Calu3 (cell line): ENCODE results near the gene NELFA. TPM values are rescaled to one million over a fixed set of nuclear protein-coding genes. Genes with fewer than 3 reads are reported as not detected.

Experiments
- BruUV-seq: library from RNA; stranded (reverse); fragments of 400-500 nt; replicated peaks from 2 replicates; lab custom pipeline; 2021; lab: Mats Ljungman, UMichigan
- CTCF ChIA-PET: fragments of 300-600 bp; sonication (Branson Sonifier 250); formaldehyde crosslinking; loops from one replicate; lab custom pipeline; 2022; ENCODE audit warnings: antibody characterized with exemption; lab: Charles Lee
- DNase-seq: peaks from one replicate; pipeline ENCODE4 v3.0.0; 2022
- H3K27ac Mint-ChIP-seq: one replicate; pipeline ENCODE4 v1.8.0; 2022; ENCODE audit warnings: mixed read lengths; ENCODE audit not compliant: unreplicated experiment
- H3K27me3 Mint-ChIP-seq: one replicate; pipeline ENCODE4 v1.8.0; 2022; ENCODE audit warnings: mixed read lengths; ENCODE audit not compliant: unreplicated experiment
- H3K36me3 Mint-ChIP-seq: one replicate; pipeline ENCODE4 v1.8.0; 2022; ENCODE audit warnings: mild to moderate bottlenecking, moderate library complexity, mixed read lengths; ENCODE audit not compliant: insufficient read depth, unreplicated experiment
- H3K4me1 Mint-ChIP-seq: one replicate; pipeline ENCODE4 v1.8.0; 2022; ENCODE audit warnings: mild to moderate bottlenecking, low read depth, mixed read lengths; ENCODE audit not compliant: unreplicated experiment
- H3K4me3 Mint-ChIP-seq: one replicate; pipeline ENCODE4 v1.8.0; 2022; ENCODE audit warnings: mild to moderate bottlenecking, low read depth, moderate library complexity, mixed read lengths; ENCODE audit not compliant: unreplicated experiment
- H3K9me3 Mint-ChIP-seq: one replicate; pipeline ENCODE4 v1.8.0; 2022; ENCODE audit warnings: low read depth, mixed read lengths; ENCODE audit not compliant: unreplicated experiment
- CTCF ChIP-seq: fragments of 200-600 bp; IDR thresholded peaks from one replicate; pipeline ENCODE4 v1.8.0; 2022; ENCODE audit warnings: antibody characterized with exemption; ENCODE audit not compliant: unreplicated experiment
- intact Hi-C: fragments of 100-400 bp; cut with micrococcal nuclease; formaldehyde crosslinking; loops from one replicate; pipeline ENCODE4 v1.10.0; 2022; ENCODE audit not compliant: unreplicated experiment
- total RNA-seq: library from RNA; stranded (reverse); gene quantifications from 2 replicates; pipeline ENCODE4 v1.2.3, GENCODE V29; 2022

The NELFA gene
- total RNA-seq, 1 experiment from 2014 or later: 29.9 TPM

GRCh38 chr4:1961563-1961962 is 47.2 kb downstream of the NELFA start:
- no peaks in the 10 kb centered on the region for H3K4me1 Mint-ChIP-seq
- TF ChIP-seq CTCF: no peak
- intact Hi-C loops: no loop called here
- CTCF ChIA-PET: no interaction called here
- H3K27ac Mint-ChIP-seq: no peak overlapping the region
- BruUV-seq: no TSS peak
- no peaks in the 10 kb centered on the region for H3K27me3 Mint-ChIP-seq
- no peaks in the 10 kb centered on the region for H3K9me3 Mint-ChIP-seq
- DNase-seq: no peak
- H3K4me3 Mint-ChIP-seq: no peak overlapping the region
- peaks cover 54% of the 10 kb centered on the region for H3K36me3 Mint-ChIP-seq

- intact Hi-C loops: no loop called here
- TF ChIP-seq CTCF: no peak
- Mint-ChIP-seq H3K27ac (no peak overlapping the region), H3K4me1 (no peaks in the 10 kb centered on the region), H3K27me3 (no peaks in the 10 kb centered on the region), H3K4me3 (no peak overlapping the region), H3K36me3 (peaks cover 54% of the 10 kb centered on the region), H3K9me3 (no peaks in the 10 kb centered on the region)
- DNase-seq: no peak
- CTCF ChIA-PET: no interaction called here
- no TSS peak for BruUV-seq
Measured at GRCh38 chr4:1961038-1961437, 47.7 kb downstream of the NELFA start.

- H3K27me3 Mint-ChIP-seq: no peaks in the 10 kb centered on the region
- DNase-seq: no peak
- H3K9me3 Mint-ChIP-seq: no peaks in the 10 kb centered on the region
- H3K36me3 Mint-ChIP-seq: peaks cover 47% of the 10 kb centered on the region
- H3K27ac Mint-ChIP-seq: no peak overlapping the region
- no peaks in the 10 kb centered on the region for H3K4me1 Mint-ChIP-seq
- intact Hi-C loops: no loop called here
- CTCF ChIA-PET: no interaction called here
- no peak overlapping the region for H3K4me3 Mint-ChIP-seq
- TF ChIP-seq CTCF: no peak
- no TSS peak for BruUV-seq
Measured at GRCh38 chr4:1960170-1960825, 48.5 kb downstream of the NELFA start.

GRCh38 chr4:1959104-1959384 is 49.7 kb downstream of the NELFA start:
- intact Hi-C loops: no loop called here
- no peak for DNase-seq
- TF ChIP-seq CTCF: no peak
- Mint-ChIP-seq H3K27me3 (no peaks in the 10 kb centered on the region), H3K4me3 (no peak overlapping the region), H3K9me3 (no peaks in the 10 kb centered on the region), H3K27ac (no peak overlapping the region), H3K4me1 (no peaks in the 10 kb centered on the region), H3K36me3 (peaks cover 45% of the 10 kb centered on the region)
- BruUV-seq: no TSS peak
- CTCF ChIA-PET: no interaction called here
